ENCODE measurements around the gene FUT7. TPM values are rescaled to one million over a fixed set of nuclear protein-coding genes. Genes with fewer than 3 reads are reported as not detected.
A peak's percentile ranks its signal among the peaks of the same experiment; 100 is the strongest.

The FUT7 gene
- total RNA-seq, 1 experiment from 2014 or later, result 0.36 TPM

DNA sequence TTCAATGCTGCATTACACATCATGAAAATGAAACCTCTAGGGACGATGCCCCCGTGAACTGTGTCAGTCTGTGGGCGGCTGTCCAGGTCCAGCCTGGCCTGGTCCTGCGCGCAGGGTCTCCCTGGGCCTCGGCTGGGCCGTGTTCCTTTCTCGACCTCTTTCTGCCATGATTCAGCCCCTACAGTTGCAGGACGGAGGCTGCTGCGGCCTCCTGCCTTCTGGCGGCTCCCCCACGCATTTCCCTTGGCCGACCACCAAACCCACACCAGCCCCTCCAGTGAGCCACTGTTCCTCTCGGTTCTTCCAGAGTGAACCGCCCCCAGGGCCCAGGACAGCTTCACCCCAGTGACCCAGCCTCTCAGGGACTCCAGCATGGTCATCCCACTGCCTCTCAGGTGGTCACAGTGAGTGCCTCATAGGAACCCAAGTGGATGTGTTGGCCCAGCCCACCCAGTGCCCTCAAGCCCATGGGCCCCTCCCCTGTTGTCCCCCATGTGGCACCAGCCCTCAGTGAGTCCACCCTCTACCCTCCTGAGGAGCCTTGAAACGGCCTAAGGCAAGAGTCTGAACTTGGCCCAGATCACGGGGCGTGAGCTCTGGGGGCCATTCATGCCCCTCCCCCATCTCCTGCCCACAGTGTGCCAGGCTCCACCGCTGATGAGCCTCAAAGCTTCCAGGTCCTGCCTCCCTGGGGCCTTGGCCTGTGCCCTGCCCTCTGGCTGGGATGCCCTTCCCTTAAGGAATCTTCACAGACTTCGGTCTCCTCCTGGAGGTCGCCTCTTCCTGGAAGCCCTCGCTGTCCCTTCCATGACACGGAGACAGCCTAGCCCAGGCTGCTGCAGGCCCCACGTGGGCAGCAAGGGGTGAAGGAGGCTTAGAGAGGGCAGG is 25.5 kb downstream of the FUT7 start:
- no peak for DNase-seq (ENCODE audit: low spot score)

DNA sequence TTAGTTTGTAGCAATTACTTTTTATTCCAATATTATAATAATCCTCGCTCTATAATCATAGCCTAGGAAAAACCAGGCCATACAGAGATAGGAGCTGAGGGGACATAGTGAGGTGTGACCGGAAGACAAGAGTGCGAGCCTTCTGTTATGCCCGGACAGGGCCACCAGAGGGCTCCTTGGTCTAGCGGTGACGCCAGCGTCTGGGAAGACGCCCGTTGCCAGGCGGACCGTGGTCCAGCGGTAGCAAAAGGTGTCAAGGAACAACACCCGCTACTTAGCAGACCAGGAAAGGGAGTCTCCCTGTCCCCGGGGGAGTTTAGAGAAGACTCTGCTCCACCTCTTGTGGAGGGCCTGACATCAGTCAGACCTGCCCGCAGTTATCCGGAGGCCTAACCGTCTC is 27.6 kb downstream of the FUT7 start:
- DNase-seq (ENCODE audit: low spot score), result peak; percentile 36

DNA sequence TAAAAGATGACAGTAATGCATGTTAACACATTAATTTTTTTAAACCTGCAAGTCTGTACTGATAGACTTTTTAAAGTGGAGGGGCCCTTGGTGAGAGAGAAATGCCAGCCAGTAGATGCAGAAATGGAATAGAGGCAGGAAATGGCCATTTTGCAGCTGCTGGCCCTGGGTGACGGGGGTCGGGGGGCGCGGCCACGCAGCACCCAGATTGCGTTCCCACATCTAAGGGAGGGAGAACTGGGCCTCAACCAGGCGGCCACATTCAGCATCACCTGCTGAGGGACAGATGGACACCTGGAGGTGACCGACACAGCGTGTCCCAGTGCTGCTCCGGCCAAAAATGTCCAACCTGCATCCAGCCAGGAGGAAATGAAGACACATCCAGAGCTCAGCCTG is 29.2 kb downstream of the FUT7 start:
- no peak for DNase-seq (ENCODE audit: low spot score)

DNA sequence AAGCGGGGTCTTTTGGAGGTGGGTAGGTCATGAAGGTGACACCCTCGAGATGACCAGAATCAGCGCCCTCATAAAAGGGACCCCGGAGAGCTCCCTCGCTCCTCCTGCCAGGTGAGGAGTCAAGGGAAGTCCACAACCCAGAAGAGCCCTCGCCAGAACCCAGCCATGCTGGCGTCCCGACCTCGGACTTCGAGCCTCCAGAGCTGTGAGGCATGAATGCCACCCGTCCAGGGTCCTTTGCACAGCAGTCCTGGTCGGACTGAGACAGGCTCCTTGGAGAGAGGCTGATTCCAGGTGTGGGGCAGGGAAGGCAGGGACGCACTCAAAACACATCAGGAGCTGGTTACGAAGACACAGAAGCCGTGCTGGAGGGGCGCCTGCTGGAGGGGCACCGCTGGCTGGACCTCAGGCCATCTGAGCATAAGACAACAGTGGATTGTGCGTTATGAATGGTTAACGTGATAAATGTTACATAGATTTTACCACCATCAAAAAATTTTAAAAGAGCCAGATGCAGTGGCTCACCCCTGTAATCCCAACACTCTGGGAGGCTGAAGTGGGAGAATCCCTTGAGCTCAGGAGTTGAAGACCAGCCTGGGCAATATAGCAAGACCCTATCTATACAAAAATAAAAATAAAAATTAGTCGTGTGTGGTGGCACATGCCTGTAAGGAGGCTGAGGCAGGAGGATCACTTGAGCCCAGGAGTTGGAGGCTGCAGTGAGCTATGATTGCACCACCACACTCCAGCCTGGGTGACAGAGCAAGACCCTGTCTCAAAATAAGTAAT is 29.8 kb downstream of the FUT7 start:
- no peak for DNase-seq (ENCODE audit: low spot score)

DNA sequence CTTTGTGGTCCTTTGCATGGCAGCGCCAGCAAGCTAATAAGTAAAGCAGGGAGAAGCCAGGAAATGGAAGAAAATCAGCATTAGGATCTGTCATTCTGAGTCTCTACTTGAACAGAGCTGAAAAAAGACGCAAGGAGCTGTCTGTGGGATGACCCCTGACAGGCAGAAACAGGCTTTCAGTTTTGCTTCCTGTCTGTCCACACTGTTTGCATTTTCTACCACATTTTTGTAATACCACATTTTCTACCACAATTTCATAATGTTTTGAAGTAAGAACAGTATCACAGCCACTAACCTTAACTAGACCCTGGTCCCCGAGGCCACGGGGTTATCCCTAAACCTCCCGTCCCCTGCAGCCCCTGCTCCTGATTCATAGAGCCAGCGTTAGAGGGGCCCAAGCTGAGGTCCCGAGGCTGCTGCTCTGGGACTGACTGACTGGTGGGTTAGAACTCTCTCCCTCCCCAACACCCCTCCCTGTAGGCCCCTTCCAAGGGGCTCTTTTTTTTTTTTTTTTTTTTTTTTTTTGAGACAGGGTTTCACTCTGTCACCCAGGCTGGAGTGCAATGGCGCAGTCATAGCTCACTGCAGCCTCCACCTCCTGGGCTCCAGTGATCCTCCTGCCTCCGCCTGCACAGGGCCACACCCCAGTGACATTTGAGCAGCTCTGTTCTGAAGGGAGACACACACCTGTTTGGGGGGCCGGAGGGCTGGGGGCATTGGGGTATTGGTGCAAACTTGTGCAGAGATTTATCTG is 31.5 kb downstream of the FUT7 start:
- no peak for DNase-seq (ENCODE audit: low spot score)

DNA sequence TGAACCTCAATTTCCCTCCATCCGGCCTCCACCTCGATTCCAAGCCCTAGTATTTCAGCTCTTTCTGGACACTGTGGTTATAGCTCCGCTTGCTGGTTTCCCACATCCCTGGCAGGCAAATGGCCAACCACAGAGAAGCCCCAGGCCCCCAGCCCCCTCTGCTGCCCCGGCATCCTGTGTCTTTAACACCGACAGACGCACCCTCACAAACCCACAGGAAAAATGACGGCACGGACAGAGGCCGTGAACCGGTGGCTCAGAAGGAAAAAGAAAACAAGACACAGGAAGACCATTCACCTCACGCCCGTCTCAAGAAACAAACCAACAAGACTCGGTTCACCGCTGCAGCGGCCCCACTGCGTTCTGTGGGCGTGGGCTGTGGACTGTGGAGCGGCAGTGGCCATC is 34.1 kb downstream of the FUT7 start:
- peak; percentile 27 for DNase-seq (ENCODE audit: low spot score)

DNA sequence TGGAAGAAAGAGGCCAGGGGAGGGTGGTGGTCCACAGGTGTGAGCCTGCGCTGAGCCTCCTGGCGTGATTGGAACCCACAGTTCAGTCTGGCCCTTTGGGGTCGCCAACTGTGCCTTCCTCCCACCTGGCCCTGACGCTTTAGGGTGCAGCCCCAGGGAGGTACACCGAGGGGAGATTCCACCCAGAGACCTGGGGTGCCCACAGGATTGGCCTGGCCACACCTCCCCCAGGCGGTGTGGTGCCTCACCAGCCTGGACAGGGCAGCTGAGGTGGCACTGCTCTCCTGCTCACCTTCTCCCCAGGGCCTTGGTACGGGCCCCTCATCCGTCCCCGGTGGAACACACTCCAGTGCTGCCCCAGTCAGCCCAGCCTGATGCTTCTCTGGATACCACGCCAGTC is 34.5 kb downstream of the FUT7 start:
- DNase-seq (ENCODE audit: low spot score), result peak; percentile 42

DNA sequence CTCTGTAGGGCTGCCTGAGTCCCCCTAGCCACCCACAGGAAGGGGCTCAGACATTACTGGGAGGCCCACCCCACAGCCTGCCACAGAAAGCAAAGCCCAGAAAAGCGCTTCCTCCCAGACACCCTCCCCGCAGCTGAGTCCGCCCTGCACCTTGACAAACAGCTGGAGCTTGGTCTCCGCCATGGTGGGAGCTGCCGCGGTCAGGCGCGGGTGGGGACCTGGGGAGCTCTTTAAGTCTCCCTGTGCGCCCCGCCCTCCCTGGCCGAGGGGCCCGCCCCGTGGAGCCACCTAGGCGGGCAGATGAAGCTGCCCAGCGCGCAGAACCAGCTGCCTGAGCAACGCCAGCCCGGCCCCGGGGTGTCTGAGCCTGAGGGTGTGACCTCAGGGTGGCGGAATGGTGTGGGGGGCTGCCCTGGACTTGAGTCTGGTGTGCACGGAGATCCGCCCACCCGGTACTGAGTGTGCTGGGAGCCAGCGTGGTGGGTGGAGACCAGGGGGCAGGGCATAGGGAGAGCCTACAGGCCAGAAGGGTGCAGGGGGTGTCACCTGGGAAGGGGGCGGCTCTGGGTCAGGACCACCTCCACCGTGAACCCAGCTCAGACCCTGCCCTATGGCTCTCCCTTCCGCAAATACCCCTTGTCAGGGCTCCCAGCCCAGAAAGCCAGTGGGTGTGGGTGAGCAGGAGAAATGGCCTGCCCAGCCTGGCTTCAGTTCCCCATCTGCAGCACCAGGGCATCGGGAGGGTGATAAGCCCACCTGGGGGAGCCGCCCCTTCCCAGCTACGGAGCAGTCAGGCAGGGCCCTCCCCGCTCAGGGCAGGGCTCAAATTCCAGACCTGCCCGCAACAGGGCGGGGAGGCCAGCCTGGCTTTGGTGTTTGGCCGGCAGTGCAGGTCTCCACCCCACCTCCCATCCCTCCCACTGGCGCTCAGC is 35.3 kb downstream of the FUT7 start, which contains the start of gene CLIC3:
CLIC3 (minus strand) TSS at position 208 of the 932 bp plus-strand sequence; CDS start at position 183, 25 bp downstream.
- DNase-seq (ENCODE audit: low spot score), result peak; percentile 81

DNA sequence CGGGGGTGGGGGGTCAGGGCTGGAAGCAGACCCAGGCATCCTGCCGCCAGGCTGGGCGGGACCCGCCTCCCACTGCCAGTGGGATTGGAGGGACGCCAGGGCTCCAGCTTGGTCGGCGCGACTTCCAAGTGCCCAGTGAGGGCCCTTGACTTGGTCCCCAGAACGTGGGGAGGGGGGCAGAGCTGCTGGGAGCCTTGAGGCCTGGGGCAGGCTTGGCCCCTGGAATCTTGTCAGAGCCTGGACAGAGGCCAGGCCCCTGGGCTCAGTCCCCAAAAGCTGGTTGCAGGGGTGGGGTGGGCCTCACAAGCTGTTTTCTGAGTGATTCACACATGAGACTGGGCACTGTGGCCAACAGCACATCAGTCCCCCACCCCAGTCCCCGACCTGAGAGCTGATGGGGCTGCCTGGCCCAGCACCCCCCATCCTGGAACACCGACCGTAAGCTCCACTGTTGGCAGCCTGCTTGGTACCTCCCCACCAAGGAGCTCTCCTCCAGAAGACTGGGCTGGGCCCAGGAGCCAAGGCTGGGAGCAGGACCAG is 36.0 kb downstream of the FUT7 start:
- DNase-seq (ENCODE audit: low spot score), result peak; percentile 46

DNA sequence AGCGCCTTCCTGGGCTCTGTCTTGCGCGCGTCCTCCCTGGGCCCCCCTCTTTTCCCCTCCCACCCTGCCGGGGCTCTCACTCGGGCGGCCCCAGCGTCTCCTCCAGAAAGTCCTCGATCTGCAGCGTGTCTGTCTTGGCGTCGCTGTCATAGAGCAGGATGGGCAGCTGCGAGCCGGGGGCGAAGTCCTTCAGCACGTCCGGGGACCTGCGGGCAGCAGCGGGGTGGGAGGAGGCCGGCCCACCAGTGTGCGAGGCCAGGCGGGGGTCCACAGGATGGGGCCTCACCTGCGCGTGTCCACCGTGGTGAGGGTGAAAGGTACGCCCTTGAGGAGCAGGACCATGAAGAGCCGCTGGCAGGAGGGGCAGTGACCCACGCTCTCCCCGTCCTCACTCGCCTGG is 36.5 kb downstream of the FUT7 start:
- no peak for DNase-seq (ENCODE audit: low spot score)

DNA sequence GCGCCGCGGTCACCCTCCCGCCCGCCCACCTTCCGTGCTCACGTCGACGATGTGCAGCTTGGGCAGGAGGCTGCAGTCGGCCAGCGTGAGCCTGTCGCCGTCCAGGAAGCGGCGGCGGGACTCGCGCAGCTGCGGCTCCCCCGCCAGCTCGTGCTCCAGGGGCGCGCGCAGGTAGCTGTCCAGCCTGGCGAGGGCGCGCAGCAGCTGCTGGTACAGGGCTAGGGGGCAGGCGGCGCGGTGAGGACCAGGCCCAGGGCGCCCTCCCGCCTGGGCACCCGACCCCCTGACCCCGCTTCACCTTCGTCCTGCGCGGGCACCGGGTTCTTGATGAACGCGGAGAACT is 37.0 kb downstream of the FUT7 start:
- DNase-seq (ENCODE audit: low spot score), result no peak

DNA sequence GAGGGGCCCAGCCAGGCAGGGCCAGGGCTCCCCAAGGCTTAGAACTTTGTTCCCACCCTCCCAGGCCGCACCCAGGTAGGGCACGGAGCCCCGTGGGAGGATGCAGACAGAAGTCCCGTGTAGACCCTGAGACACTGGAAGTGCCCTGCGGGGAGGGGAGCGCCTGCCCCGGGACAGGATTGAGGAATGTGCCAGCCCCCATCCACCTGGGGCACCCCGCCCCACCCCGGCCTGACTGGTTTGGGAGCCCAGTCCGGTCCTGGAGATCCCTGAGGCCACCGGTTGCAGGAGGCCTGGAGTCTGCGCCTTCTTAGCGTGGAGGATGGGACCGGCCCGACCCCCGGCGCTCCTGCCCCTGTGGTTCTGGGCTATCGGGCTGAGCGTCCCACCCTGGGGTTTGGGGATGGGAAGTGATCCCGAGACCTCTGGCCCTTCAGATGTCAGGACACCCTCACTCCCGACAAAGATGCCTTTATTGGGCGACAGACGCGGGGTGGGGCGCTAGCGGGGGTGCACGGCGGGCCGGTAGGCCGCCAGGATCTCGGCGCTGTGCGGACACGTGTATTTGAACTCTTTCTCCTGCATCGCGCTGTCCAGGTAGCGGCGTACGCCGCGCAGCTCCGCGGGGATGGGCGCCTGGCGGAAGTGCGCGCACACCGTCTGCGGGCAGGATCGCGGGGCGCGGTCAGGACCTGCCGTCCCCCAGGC is 37.6 kb downstream of the FUT7 start:
- DNase-seq (ENCODE audit: low spot score), result no peak

DNA sequence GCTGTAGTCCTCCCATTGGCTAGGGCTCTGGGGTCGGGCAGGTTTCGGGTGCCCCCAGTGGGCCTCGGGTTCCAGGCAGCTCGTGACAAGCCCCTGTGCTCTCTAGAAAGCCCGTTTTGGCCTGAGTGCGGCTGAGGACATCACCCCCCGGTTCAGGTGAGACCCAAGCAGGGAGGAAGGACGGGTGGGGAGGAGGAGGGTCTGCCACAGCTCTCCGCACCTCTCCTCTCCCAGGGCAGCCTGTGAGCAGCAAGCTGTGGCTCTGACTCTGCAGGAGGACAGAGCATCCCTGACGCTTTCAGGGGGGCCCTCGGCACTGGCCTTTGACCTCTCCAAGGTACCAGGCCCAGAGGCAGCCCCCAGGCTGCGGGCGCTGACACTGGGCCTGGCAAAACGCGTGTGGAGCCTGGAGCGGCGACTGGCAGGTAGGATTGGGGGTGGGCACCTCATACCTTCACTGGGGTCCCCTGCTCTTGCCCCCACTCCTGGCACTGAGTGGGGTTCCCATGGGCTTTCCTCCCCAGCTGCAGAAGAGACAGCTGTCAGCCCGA is 39.0 kb downstream of the FUT7 start:
- no peak for DNase-seq (ENCODE audit: low spot score)

DNA sequence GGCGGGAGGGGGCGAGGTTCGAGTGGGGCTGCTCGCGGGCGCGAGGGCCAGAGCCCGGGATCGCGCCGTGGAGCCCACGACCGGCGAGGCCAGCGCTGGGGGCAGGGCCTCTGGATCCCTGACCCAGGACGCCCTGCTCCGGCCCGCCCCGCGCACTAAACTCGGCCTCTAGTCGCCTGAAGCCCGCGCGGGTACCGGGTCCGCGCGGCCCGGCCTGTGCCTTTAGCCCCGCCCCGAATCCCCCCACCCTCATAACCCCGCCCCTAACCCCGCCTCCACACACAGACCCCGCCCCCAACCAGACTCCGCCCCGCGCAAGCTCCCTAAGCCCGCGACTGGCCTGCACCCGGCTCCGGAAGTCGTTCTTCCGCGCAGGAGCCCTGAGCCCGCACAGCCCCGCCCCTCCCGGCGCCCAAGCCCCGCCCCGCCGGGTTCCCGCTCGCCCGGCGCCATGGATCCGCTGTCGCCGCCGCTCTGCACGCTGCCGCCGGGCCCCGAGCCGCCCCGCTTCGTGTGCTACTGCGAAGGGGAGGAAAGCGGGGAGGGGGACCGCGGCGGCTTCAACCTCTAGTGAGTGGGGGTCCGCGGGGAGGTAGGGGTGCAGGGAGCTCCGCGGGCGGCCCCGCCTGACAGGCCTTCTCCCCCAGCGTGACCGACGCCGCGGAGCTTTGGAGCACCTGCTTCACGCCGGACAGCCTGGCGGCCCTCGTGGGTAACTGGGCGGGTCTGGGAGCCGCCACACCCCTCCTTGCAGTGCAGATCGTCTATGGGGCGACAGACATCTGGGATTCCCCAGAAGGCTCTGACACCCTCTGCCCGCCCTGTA is 39.7 kb downstream of the FUT7 start, which contains the start of gene PAXX:
PAXX (plus strand) TSS at position 430 of the 826 bp plus-strand sequence; CDS start at position 452, 22 bp downstream.
- DNase-seq (ENCODE audit: low spot score), result peak; percentile 93

DNA sequence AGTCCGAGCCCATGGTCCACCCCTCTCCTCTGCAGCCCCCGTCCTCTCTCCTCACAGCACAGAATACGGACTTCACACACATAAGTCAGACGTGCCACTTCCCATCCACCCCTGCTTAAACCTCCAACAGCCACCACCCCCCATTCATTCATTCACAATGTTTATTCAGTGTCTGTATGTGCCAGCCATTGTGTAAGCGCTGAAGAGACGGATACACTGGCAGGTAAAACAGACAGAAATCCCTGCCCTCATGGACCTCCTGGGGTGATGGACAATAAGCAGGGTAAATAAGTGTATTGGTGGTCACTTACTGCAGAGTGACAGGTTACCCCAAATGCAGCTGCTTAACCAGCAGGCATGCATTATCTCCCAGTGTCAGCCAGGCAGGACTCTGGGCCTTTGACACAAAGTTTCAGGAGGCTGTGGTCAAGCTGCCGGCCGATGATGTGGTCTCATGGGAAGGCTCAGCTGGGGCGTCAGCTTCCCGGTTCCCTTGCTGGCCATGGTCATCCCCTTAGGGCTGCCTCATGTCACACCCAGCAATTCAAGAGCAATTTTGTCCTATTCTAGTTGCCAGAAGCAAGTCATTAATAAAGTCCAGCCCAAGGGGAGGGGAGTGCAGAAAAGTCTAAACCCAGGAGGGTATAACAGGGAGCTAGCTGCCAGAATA is 41.5 kb downstream of the FUT7 start:
- no peak for DNase-seq (ENCODE audit: low spot score)

DNA sequence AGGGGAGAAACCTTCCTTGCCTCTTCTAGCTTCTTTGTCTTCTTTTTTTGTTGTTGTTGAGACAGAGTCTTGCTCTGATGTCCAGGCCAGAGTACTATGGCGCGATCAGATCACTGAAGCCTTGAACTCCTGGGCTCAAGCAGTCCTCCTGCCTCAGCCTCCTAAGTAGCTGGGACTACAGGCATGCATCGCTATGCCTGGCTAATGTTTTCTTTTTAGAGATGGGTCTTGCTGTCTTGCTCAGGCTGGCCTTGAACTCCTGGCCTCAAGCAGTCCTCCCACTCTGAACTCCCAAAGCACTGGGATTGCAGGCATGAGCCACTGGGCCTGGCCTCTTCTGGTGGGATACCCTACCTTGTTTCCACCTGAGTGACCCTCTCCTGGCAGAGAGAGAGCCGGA is 43.0 kb downstream of the FUT7 start:
- DNase-seq (ENCODE audit: low spot score), result no peak

DNA sequence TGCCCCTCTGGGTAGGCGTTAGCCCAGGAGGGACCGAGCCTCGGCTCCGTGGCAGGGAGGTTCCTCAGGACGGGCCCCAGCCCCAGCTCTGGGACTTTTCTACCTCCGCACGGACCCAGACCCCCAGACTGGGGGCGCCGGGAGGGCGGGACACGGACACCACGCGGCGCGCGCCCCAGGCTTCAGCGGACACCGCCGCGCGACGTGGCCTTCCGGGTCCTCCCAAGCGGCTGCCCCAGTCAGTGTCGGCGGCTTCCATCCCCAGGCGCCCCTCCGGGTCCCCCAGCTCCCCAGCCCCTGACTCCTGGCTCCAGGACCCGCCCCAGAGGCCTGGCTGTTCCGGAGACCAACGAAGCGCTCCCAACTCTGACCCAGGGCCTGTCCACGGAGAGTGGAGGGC is 46.0 kb downstream of the FUT7 start:
- no peak for DNase-seq (ENCODE audit: low spot score)

DNA sequence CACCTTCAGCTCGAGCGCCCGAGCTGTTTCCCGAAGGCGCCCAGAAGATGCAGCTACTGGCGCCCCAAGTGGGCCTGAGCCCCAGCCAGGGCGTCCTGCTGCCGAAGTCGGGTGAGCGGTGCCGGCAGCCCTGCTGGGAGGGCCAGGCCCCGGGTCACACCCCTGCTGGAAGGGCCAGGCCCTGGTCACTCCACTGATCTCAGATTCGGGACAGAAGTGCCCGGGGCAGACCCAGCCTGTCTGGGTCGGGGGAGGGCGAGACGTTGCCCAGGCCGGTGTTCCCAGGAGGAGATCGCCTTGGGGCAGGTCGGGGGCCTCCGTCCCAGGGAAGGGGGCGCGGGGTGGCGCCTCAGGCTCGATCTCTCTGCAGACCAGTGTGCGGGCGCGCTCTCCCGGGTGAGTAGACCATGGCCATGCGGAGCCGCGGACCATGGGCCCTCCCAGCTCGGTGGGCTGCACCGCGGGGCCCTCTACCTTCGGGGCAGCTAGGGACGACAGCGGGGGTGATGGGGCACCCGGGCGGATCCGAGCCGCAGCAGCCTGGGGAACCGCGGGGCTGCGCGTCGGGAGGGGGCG is 46.8 kb downstream of the FUT7 start:
- no peak for DNase-seq (ENCODE audit: low spot score)

Data from HT-29 (cell line).